Body of pancreas (tissue), 4 donors: ENCODE results near the gene PIK3R5. TPM values are rescaled to one million over a fixed set of nuclear protein-coding genes. Genes with fewer than 3 reads are reported as not detected.
"Not testable (repeated sequence)": the region's sequence is repeated elsewhere in the genome, so short reads cannot be mapped to it uniquely, and the experiment has no call there.

Experiments
- ATAC-seq: fragments of 150-250 bp; one replicate; pipeline ENCODE4 v1.9.1; 2016
- DNase-seq, 4 donors: peaks; one replicate each; pipeline ENCODE4 v3.0.0-alpha.2; 2019
- H3K27ac ChIP-seq, 4 donors: fragments of 200-600 bp; sonication (generic); 1 replicate in 3 of 4; 2 replicates in 1 of 4; pipeline versions ENCODE4 v1.5.1 to v1.6.1; 2016 to 2019; ENCODE audit warnings: mild to moderate bottlenecking in 1 of 4, mixed read lengths in 1 of 4, moderate library complexity in 1 of 4
- H3K27me3 ChIP-seq, 2 donors: fragments of 200-600 bp; sonication (generic); one replicate each; pipeline ENCODE4 v1.6.0; 2016; ENCODE audit warnings: mild to moderate bottlenecking in 1 of 2
- H3K36me3 ChIP-seq, 2 donors: fragments of 200-600 bp; sonication (generic); replicated peaks in 1 of 2; 2 replicates each; pipeline ENCODE4 v1.5.1; 2016; ENCODE audit warnings: low read depth in 2 of 2; ENCODE audit not compliant: insufficient read depth in 1 of 2
- H3K4me1 ChIP-seq: fragments of 200-600 bp; sonication (generic); one replicate; pipeline ENCODE4 v1.6.0; 2016
- H3K4me3 ChIP-seq, 2 donors: fragments of 200-600 bp; sonication (generic); 1 replicate in 1 of 2; 2 replicates in 1 of 2; pipeline ENCODE4 v1.5.1; 2016 to 2019
- H3K9me3 ChIP-seq, 3 donors: fragments of 200-600 bp; sonication (generic); 1 replicate in 2 of 3; 2 replicates in 1 of 3; pipeline ENCODE4 v1.5.1; 2016
- POLR2A ChIP-seq, 3 donors: fragments of 450-650 bp; IDR thresholded peaks; one replicate each; pipeline ENCODE4 v1.6.1; 2016; ENCODE audit warnings: antibody characterized with exemption in 3 of 3, mild to moderate bottlenecking in 2 of 3
- WGBS, 2 donors: methylation state at CpG; one replicate each; pipeline ENCODE4 v1.1.5; 2017; 5-methylcytosine and 5-hydroxymethylcytosine counted together
- intact Hi-C: fragments of 100-400 bp; cut with DNase I; formaldehyde crosslinking; loops from one replicate; pipeline ENCODE4 v1.15.1; 2023
- total RNA-seq, 2 donors: library from RNA; depleted of rRNA; stranded (reverse); fragments of >200 nt; gene quantifications; one replicate each; pipeline ENCODE4 v1.1.0, GENCODE V29; 2016
- TF ChIP-seq, protein P1 (sequence below), 7 experiments: fragments of 450-650 bp in 4 of 7; fragments of 200-600 bp in 3 of 7; sonication (generic) in 3 of 7; IDR thresholded peaks; one replicate each; pipeline ENCODE4 v1.5.1; 2016 to 2019; ENCODE audit warnings: antibody characterized with exemption in 7 of 7

PIK3R5 gene
- total RNA-seq, 2 donors from 2014 or later: 4.6 to 4.7 TPM

DNA sequence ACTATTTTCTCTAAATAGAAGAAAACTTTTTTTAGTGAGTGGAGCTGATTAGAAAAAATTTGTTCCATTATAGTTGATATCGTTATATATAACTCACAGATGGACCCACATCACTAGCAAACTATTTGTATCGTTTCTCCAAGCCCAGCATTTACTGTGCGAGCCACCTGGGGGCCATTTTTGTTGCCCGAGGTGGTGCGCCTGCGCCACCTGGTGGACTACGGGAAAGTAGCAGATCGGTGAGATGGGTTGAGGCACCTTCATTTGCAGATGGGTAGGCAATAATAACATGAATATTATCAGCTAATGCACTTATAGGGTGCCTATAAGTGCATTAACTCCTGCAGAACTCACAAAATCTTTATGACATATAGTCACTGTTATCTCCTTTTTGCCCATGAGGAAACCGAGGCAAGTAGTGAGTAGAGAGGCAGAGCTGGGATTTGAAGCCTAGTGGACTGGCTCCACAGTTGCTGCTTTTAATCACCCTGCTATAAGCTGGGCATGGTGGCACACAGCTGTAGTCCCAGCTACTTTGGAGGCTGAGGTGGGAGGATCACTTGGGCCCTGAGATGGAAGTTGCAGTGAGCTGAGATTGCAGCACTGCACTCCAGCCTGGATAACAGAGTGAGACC, 32.6 kb upstream of the PIK3R5 start:
- H3K4me3 ChIP-seq: no peak overlapping the region
- H3K36me3 ChIP-seq: no peaks in the 10 kb centered on the region
- H3K4me1 ChIP-seq: peaks cover 9% of the 10 kb centered on the region
- TF ChIP-seq POLR2A (IDR thresholded peaks at IDR 0.05): no peak
- TF ChIP-seq, protein P1, sequence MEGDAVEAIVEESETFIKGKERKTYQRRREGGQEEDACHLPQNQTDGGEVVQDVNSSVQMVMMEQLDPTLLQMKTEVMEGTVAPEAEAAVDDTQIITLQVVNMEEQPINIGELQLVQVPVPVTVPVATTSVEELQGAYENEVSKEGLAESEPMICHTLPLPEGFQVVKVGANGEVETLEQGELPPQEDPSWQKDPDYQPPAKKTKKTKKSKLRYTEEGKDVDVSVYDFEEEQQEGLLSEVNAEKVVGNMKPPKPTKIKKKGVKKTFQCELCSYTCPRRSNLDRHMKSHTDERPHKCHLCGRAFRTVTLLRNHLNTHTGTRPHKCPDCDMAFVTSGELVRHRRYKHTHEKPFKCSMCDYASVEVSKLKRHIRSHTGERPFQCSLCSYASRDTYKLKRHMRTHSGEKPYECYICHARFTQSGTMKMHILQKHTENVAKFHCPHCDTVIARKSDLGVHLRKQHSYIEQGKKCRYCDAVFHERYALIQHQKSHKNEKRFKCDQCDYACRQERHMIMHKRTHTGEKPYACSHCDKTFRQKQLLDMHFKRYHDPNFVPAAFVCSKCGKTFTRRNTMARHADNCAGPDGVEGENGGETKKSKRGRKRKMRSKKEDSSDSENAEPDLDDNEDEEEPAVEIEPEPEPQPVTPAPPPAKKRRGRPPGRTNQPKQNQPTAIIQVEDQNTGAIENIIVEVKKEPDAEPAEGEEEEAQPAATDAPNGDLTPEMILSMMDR (IDR thresholded peaks at IDR 0.05): peak; percentile 67 to 87 (median 83)
- H3K27ac ChIP-seq: no peak overlapping the region
- no peak for ATAC-seq
- peak; percentile 60 to 72 (median 70) for DNase-seq
- intact Hi-C loops: loop anchor here (10.0 kb wide), 2 partner anchors 277 to 527 kb away; no protein-coding TSS in a partner anchor
- 8% methylated on average over 9 of the region's 9 CpGs for WGBS, 2 donors
- H3K9me3 ChIP-seq: no peaks in the 10 kb centered on the region
- peaks cover 0 to 6% of the 10 kb centered on the region in 2 donors for H3K27me3 ChIP-seq

- H3K4me1 ChIP-seq: no peaks in the 10 kb centered on the region
- ATAC-seq (peak; percentile 18), DNase-seq (no peak)
- no peaks in the 10 kb centered on the region for H3K9me3 ChIP-seq
- H3K4me3 ChIP-seq: no peak overlapping the region
- no peaks in the 10 kb centered on the region for H3K36me3 ChIP-seq
- H3K27ac ChIP-seq: no peak overlapping the region
- TF ChIP-seq, protein P1 (IDR thresholded peaks at IDR 0.05): no peak
- TF ChIP-seq POLR2A (IDR thresholded peaks at IDR 0.05): no peak
- WGBS, 2 donors: 64 to 72% methylated on average over 7 of the region's 7 CpGs
- no peaks in the 10 kb centered on the region for H3K27me3 ChIP-seq
- intact Hi-C loops: loop anchor here (10.0 kb wide), 2 partner anchors 279 to 529 kb away; no protein-coding TSS in a partner anchor
These were observed 30.2 kb upstream of the PIK3R5 start for GRCh38 chr17:8995711-8996110.

DNA sequence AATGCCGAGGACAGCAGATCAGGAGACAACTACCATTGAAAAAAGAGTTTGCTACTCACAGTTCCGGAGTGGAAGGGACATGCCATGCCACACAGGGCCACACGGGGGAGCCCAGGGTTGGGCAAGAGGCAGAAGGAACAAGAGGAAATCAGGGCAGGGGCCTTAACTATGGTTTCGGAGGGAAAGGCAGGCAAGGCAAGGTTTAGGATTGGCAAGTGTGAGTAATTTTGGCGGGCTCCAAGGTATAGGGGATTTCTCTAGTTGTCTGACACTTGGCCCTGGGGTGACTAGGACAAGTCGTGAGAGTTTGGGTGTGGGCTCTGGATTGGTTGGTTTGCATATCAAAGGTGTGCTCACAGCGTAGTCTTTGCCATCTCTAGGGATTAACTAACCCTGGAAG, 28.8 kb upstream of the PIK3R5 start:
- WGBS, 2 donors: 64 to 78% methylated on average over 7 of the region's 7 CpGs
- intact Hi-C loops: loop anchor here (10.0 kb wide), 2 partner anchors 280 to 530 kb away; no protein-coding TSS in a partner anchor
- H3K27me3 ChIP-seq: no peaks in the 10 kb centered on the region

GRCh38 chr17:8991514-8992285, 26.2 kb upstream of the PIK3R5 start:
- ATAC-seq (peak; percentile 63), DNase-seq (peak; percentile 64 to 71 (median 70))
- Histone ChIP-seq H3K9me3 (no peaks in the 10 kb centered on the region), H3K36me3 (no peaks in the 10 kb centered on the region), H3K4me1 (no peaks in the 10 kb centered on the region), H3K27ac (no peak overlapping the region), H3K27me3 (no peaks in the 10 kb centered on the region), H3K4me3 (no peak overlapping the region)
- TF ChIP-seq, protein P1 (IDR thresholded peaks at IDR 0.05): peak; percentile 45 to 81 (median 74)
- TF ChIP-seq POLR2A (IDR thresholded peaks at IDR 0.05): no peak
- intact Hi-C loops: loop anchor here (10.0 kb wide), 2 partner anchors 283 to 533 kb away; no protein-coding TSS in a partner anchor
- 48 to 53% methylated on average over 9 to 10 of the region's 10 CpGs for WGBS, 2 donors

More for the DNA sequence above, 28.8 kb upstream of the PIK3R5 start:
- TF ChIP-seq POLR2A (IDR thresholded peaks at IDR 0.05): no peak
- TF ChIP-seq, protein P1 (IDR thresholded peaks at IDR 0.05): peak; percentile 33 to 69 (median 52)
- Histone ChIP-seq H3K36me3 (no peaks in the 10 kb centered on the region), H3K4me1 (no peaks in the 10 kb centered on the region), H3K9me3 (no peaks in the 10 kb centered on the region), H3K4me3 (no peak overlapping the region), H3K27ac (no peak overlapping the region)
- DNase-seq (peak; percentile 44 to 82 (median 51)), ATAC-seq (no peak)

DNA sequence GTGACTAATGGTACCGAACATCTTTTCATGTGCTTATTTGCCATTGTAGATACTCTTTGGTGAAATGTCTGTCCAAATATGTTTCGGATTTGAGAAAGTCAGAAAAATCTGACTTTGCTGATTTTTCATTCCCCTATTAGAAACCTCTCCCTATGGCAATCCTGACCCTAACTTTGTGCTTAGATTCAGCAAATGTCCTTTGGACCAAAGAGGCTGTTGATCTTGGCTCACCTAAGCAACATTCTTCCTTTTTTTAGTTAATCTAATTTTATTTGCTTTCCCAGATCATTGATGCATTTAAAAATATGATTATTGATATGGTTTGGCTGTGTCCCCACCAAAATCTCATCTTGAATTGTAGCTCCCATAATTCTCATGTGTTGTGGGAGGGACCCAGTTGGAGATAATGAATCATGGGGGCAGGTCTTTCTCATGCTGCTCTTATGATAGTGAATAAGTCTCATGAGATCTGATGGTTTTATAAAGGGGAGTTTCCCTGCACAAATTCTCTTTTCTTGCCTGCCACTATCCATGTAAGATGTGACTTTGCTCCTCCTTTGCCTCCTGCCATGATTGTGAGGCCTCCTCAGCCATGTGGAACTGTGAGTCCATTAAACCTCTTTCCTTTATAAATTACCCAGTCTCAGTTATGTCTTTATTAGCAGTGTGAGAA, 22.9 kb upstream of the PIK3R5 start:
- DNase-seq, H3K36me3 ChIP-seq, intact Hi-C loops, H3K9me3 ChIP-seq, H3K27me3 ChIP-seq, H3K4me1 ChIP-seq, H3K4me3 ChIP-seq, H3K27ac ChIP-seq, ATAC-seq: not testable (repeated sequence)
- 48 to 68% methylated on average over 2 of the region's 2 CpGs for WGBS, 2 donors
